DMS153 (cell line): ENCODE results near the gene ZDHHC1.

Source experiments
- DNase-seq: peaks from one replicate; lab custom pipeline; 2025; lab: John Stamatoyannopoulos, UW

Gene ZDHHC1

GRCh38 chr16:67447508-67448076, 31.3 kb upstream of the ZDHHC1 start:
- no peak for DNase-seq

- no peak for DNase-seq
Observed at GRCh38 chr16:67446968-67447507, 30.8 kb upstream of the ZDHHC1 start.

DNA sequence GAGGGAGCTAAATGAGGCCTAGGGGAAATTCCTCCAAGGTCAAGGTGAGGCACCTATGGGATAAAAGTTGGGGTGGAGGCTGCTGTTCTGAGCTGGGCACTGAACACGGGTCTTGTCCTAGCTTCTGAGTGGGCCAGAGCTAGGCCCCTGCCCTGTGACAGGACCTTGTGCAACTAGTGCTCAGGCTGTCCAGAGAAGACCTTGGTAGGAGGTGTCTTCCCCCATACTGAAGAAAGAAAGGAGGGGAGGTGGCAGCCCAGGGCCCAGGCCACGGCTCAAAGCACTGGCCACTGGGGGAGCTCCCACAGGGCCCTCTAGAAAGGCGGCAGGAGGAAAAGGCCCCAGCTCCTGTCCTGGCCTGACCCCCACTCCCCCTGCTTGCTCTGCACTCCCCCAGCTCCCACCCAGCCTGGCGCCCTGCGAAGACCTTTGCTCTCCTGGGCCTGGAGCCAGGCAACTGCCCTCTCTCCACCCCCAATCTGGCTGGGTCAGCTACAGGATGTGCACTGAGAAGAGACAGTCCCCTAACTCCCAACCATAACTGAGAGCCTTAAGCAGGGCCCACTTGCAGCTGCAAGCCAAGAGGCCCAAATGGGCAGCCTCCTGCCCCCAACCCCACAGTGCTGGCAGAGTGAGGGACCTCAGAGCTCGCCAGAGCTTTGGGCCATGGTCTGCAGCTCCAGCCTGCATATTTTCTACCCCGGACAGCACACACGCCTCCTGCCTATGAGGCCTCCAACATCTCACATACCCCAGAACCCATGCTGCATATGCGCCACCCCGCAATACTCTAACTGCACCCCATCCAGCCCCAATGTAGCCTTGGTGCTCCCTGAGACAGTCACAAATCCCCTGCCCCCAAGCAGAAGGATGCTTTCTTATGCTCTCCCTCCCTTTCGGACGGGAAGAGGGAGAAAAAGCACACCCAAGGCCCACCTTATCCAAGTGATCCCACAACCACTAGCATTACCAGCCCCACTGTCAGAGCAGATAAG, 29.9 kb upstream of the ZDHHC1 start:
- DNase-seq = no peak

DNA sequence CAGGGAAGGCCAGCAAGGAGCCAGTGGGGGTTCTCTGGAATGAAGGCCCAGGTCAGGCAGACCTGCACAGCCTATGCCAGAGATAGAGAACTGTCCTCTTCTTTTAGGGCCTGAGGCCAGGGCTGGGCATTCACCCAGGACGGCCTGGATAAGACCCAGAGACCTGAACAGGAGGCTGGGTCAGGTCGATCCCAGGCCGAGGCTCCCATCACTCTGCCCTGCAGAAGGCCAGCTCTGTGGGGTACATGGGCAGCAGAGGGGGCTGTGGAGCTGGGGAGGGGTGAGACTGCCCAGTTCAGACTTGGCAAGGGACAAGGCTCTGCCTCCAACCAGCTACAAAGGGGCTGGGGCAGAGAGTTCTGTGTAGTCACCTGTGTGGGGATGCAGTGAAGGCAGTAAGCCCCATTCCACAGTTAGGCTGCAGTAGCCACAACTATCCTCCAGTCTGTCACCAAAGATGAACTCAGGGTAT, 29.2 kb upstream of the ZDHHC1 start:
- no peak for DNase-seq

DNA sequence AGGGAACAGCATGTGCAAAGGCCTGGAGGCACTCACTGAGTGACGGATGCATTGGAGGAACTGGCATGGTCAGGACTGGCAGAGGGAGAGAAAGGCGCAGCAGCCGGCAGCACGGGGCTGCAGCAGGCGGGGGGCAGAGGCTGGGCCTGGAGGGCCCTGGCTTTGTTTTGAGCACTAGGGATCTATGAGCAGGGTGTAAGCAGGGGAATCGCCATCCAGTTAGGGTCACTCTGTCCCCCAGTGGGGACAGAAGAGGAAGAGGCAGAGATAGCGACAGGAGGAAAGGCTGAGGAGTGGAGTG, 28.8 kb upstream of the ZDHHC1 start:
- DNase-seq = no peak

DNA sequence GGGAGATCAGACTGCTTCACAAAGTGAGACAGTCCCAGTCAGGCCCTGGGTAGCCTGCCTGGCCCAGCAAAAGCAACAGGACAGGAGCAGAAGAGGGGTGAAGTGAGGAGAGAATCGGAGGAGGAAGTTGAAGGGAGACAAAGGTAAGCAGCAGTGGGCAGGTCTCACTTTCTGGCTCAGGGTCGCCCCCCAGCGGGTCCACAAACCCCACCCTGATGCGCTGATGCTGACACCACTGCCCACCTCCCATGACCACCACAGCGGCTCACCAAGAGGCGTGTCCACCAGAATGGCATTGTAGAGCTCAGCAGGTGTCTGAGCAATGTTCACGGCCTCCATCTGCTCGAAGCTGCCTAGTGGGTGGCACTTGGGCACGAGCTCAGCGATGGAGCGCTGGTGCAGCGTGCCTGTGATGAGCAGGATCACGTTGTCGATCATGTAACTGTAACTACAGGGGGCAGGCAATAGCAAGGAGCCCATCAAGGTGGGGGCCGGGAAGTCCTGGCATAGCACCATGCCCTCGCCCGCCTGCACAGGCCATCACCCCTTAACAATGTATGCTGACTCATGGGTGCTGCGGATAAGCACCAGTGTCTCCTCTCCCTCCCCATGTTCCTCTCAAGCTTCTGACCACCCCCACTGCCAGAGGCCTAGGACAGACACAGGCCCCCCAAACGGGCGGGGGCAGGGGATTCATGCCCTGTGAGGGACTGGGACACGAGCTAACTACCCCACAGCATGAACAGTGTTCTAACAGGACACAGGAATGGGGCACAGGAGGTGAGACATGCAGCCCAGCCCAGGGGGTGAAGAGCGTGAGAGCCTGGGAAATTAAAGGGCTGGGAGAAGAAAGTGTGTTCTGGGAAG, 28.2 kb upstream of the ZDHHC1 start:
- DNase-seq = no peak

DNA sequence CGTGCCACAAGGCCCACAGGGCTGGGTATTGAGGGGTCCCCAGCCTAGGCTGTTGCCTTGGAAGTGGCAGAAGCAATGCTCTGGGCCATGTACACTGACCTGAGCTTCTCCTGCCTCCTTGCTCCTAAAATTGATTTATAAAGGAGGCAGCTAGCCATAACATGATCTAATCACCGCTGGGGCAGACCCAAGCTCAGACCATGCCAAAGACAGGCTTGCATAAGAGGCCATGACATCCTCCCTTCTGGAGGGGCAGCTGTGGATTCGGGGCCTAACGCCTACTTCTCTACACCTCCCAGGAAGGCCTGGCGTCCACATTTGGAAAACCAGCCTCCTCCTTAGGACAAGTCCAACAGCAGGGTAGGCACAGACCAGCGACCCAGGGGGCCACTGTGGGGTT, 27.0 kb upstream of the ZDHHC1 start:
- DNase-seq = no peak

DNA sequence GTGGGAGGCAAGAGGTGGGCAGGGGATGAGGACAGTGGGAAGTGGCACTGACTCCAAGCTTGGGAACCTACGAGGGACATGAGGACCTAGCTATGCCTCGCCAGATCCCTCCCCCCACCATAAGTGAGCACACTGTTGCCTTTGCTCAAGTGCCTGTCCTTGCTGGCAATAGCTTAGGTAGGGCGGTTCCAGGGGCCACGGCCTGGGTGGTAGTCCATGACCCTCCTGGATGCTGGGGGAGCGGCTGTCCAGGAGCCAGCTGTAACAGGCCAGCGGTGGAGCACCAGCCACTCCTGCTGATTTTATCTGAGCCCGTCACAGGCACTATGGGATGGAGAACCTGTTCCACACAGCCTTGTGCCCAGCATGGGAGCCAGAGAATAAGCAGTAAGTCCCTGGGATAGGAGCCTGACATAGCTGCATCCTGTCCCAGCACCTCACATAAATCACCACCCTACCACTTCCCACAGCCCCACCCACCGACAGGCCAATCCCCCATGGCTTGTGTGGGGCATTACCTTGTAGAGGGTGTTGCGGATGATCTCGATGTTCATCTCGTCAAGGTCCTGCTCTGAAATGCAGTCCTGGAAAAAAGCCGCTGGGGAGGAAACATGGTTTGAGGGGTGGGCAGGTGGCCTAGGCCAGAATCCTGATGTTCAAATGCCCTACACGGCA, 26.4 kb upstream of the ZDHHC1 start:
- DNase-seq = no peak

GRCh38 chr16:67441907-67442306, 25.6 kb upstream of the ZDHHC1 start:
- no peak for DNase-seq

DNA sequence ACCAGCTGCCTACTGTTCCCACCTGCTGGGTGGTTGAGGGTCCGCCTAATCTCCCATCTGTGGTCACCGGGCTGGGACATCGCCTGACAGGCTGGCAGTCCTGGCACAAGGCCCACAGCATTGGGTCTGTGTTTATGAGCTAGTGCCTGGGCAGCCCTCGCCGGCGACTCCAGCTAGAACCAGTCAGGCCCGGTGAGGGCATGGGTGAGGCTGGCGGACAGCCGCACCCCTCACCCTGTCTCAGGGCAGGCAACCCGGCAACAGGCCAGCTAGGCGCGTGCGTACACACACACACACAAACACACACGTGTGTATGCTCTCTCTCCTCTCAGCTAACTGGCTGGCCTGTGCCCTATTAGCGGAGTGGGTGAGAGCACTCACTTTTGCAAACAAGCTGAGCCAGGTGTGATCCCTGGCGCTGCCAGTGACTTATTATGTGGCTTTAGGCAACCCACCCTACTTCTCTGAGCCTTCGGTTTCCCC, 25.0 kb upstream of the ZDHHC1 start:
- DNase-seq = peak; percentile 88

GRCh38 chr16:67438824-67439393, 22.6 kb upstream of the ZDHHC1 start:
- DNase-seq = no peak

GRCh38 chr16:67438098-67438791, 22.0 kb upstream of the ZDHHC1 start:
- no peak for DNase-seq

GRCh38 chr16:67437513-67437912, 21.2 kb upstream of the ZDHHC1 start:
- DNase-seq = no peak

DNA sequence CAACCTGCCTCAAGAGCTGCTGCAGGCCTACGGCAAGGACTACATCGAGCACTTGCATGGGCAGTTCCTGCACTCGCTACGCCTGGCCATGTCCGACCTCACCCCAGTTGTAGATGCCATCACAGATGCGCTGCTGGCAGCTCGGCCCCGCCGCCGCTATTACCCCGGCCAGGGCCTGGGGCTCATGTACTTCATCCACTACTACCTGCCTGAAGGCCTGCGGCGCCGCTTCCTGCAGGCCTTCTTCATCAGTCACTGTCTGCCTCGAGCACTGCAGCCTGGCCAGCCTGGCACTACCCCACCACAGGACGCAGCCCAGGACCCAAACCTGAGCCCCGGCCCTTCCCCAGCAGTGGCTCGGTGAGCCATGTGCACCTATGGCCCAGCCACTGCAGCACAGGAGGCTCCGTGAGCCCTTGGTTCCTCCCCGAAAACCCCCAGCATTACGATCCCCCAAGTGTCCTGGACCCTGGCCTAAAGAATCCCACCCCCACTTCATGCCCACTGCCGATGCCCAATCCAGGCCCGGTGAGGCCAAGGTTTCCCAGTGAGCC, 20.4 kb upstream of the ZDHHC1 start:
- no peak for DNase-seq

GRCh38 chr16:67435758-67436164, 19.5 kb upstream of the ZDHHC1 start:
- DNase-seq = no peak

GRCh38 chr16:67433131-67433719, 16.9 kb upstream of the ZDHHC1 start:
- DNase-seq = no peak

DNA sequence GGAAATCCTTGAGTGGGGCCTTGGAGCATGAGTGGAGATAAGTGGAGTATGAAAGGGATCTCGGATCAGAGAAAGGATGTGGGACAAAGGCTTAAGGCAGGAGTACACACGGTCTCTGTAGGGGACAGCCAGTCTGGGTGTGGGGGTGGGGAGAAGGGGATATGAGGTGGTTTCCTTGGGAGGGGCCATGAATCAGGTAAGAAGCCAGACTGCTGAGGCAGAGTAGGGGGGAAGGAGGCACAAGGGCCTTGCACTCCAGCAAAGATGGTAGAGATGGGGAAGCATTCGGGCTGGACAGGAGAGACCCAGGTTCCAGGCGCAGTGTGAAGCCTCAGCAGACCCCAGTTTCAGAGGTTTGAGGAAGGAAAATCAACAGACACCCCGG, 16.2 kb upstream of the ZDHHC1 start:
- DNase-seq = no peak

GRCh38 chr16:67431775-67432505, 15.7 kb upstream of the ZDHHC1 start:
- peak; percentile 50 for DNase-seq
